GM19324 (cell line): Measurements from ENCODE around the gene COL4A1.

ENCODE experiments used
- ATAC-seq: cut with Tn5 transposase; IDR thresholded peaks from one replicate; pipeline ENCODE4 v1.9.1; 2021; ENCODE audit warnings: mild to moderate bottlenecking, moderate library complexity; ENCODE audit not compliant: unreplicated experiment, low FRiP score

COL4A1 gene

DNA sequence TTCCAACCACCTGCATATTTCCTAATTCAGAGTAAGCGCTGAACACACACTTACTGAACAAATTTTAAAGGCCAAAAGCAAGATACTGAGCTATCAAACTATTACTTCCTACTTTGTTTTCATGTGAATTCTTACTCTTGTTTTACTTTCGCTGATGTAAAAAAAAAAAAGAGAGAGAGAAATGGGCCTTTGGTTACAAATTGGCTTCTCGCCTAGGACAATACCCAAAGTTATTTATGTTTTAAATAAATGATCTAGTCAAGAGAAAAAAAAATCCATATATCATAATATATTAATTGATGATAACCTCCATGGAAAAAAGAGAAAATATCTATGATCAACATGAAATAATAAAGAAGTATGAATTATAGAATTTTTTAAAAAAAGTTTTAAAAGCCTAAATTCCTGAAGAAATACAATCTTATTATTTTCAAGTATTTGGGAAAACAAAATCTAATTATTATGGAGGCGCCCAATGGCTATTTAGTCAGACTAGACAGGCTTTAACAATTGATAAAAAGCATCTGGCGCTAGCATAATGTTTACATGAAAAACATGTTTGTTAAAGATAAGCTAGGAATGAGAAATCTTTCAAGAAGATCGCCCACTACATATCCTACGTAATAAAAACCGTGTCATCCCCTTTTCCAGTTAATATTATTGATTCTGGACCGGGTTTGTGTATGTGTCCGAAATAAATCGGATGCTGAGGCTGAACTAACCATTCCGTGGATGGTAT, 9.0 kb downstream of the COL4A1 start:
- no peak for ATAC-seq

DNA sequence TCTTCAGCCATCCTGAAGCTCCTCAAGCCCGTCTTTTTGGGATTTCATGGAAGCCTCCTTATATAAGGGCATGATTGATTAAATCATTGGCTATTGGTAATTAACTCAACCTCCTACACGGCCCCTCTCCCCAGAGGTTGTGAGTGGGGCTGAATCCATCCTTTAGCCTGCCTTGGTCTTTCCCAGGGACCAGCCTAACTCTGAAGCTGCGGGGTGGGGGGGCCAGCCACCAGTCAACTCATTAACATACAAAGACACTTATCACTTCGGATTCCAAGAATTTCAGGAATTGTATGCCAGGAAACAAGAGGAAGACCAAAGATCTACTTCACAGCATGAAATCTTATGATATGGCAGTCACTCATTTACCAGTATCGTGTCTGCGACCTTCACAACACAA, 9.9 kb downstream of the COL4A1 start:
- ATAC-seq, result no peak

DNA sequence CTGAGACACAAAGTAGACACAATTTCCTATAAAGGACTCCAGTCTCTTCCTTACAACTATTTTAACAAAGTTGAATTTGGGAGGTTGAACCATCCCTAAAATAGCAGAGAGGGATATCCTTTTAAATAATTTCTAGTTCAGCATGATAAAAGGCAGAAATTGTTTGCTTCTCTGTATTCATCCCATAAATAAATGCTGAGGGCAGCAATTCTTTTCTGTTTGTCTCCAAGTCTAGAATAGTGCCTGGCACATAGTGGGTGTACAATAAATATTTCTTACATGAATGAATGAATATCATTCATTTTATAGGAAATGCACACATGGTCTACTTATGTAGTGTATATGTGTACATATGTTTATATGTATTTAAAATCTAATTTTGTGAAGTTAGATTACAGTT, 12.3 kb downstream of the COL4A1 start:
- no peak for ATAC-seq

DNA sequence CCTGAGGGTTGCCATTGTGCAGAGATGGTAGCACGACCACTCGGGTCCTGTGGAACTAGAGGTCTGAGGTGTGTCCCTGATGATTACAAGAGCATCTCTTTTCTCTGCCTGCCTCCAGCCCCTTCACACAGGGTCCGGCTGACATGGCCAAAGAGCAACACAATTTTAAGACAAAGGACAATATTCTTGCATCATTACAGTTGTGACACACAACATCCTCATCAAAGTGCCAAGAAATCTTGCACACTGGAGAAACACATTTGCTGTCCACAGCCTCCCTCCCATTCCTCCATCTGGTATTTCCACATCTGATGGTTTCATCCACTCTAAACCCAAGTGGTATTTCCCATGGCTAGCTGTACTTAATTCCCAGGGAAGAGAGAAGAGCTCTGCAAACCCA, 12.8 kb downstream of the COL4A1 start:
- ATAC-seq, result no peak

DNA sequence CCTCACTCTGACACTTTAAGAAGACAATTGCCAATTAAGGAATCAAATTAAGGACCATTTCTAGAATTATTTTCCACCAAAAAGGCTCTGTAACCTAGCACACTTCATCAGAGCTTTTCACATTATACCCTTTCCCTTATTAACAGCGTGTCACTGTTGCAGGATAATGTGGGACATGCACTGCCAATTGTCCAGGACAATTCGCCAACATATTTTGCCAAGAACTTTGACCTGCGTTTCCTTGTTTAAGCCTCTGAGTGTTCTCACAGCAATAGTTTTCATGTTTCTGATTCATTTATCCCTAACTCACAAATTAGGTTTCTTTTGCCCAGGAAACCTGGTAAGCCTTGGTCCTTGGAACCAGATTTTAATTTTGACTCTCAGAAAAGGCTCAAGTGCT, 13.3 kb downstream of the COL4A1 start:
- ATAC-seq, result no peak

DNA sequence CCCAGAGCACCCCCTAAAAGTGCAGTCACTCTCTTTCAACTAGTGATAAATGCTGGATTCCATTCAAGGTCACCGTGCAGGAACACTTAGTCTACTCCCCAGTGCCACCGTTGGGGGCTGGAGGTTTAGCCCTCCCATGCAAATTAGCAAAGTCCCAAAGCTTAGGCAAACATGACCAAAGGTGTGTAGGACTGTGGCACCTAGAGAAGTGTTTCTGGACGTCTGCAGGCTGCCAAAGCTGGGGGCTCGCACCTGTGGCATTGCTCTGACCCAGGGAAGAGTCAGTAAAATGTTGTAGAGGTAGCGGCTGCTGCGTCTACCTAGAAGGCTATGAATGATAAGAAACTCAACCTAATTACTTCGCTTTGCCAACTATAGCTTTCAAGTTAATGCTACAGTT, 13.9 kb downstream of the COL4A1 start:
- no peak for ATAC-seq

DNA sequence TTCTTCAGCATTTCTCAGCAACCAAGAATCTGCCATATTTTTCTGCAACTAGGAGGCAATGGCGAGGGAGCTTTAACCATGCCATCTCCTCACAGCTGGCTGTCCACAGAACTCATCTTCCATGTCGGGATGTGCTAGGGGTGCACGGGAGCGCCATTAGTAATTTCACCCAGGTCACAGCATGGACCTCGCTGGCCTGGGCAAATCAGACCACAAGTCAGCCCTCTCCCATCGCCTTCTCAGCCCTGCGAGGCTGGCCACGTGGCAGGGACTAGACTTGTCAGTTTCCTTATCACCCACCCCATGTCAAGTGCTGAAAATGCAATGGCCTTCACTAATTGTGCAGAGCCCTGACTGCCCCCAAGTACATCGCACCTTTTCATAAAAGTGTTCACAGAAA, 15.7 kb downstream of the COL4A1 start:
- ATAC-seq, result no peak

DNA sequence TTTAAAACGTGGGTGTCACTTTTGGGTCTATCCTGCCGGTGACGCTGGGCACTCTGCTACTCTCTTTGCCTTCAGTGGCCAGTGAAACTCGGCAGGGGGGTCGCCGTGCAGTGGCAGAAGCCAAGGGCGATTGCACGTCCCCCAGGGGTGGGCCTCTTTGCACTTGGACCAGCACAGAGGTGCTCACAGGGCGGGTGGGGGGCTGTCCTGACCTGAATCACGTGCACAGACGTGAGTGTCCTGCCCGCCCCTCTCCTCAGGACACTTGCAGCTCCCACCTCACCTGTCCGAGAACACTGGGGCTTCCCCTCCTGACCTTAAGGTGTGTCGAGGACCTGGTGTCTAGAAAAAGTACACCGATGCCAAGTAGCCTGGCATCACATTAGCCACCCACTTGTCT, 16.1 kb downstream of the COL4A1 start:
- ATAC-seq, result no peak

DNA sequence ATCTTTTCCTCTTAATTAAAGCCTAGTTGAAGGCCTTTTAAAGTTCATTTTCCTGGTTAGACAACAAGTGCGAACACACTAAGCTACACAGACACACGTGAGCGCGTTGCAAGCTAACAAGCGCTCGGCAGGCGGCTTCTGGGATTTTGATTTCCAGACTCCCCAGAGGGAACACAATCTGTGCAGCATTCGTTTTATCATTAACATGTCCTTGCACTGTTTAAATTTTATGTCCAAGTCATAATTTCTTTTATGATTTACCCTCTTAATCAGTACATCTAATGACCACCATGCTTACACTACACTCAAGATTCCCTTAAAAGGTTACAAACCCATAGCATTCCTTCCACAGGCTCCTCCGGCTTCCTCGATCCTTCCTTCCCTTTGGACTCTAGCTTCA, 16.8 kb downstream of the COL4A1 start:
- no peak for ATAC-seq

DNA sequence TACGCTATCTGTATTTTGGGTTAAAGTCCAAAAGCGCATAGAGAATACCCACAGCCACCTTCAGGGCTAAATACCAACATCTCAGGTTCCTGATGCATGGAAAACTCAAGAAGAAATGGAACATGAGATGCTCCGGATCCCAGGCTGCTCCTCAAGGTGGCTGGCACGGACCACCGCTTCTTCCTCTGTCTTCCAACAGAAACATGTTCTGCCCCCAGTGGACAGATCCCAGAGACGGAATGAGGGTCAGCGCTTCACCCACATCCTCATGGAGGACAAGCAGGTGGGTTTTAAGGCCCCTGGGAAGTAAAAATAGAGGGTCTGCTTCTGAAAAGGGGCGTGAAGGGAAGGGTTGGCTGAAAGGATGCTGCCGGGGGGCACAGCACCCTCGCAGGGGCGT, 17.3 kb downstream of the COL4A1 start:
- no peak for ATAC-seq

DNA sequence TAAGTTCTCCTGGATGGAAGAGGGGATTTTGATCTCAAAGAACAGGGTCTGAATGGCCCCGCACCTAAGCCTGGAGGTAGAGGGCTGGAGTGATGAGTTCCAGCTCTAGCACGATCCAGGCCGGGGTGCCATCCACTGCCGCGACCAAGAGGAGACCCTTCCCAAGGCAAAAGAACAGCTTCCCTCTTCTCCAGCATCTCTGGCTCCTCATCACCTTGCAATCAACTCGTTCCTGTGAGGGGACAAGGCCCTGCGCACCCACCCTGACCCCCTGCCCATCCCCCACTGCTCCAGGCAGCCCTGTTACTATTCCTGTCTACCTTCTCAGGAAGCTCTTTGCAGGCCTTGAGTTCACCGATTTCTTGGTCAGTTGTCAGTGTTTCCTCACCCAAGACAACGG, 17.8 kb downstream of the COL4A1 start:
- ATAC-seq, result no peak

DNA sequence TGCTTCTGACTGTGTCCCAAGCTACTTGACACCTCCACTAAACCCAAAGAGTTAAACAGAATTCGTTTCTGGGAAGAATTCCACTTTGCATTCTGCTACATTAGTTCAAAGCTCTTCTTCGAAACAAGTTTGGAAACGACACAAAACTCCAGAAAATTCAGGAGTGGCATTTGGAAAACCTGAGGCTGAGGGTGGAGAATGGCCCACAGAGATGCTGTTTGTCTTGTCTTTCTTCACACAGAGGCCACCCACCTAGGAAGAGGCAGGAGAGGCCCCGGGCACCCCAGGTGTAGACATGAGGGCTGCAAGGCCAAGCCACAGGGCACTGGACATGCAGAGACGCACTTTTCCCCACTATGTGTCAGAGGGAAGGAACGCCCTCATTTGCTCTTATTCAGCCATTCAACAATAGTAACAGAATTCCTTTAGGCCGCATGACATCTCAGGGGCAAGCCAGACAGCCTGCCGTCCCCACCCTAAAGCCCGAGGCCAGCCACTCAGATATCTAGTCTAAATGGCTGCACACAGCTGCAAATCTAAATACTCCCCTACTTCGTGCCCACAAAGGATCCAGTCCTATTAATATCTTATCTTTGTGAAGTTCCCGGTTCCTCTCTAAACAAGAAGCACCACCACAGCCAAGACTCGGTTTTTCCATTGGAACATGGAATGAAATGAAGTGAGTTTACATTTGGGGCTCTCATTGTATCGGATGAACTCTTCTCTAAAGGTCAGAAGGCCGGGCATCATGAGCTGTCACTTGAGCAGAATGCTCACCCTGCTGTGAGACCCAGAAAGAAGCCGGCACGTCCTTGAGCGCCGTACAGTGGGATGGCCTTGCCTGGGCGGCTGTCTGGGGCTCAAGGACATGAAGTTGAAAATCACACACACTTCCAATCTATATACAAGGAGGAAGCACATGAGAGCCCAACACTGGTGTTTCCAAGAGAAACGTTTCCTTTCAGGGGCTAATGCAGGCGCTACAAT, 19.8 kb downstream of the COL4A1 start:
- no peak for ATAC-seq

DNA sequence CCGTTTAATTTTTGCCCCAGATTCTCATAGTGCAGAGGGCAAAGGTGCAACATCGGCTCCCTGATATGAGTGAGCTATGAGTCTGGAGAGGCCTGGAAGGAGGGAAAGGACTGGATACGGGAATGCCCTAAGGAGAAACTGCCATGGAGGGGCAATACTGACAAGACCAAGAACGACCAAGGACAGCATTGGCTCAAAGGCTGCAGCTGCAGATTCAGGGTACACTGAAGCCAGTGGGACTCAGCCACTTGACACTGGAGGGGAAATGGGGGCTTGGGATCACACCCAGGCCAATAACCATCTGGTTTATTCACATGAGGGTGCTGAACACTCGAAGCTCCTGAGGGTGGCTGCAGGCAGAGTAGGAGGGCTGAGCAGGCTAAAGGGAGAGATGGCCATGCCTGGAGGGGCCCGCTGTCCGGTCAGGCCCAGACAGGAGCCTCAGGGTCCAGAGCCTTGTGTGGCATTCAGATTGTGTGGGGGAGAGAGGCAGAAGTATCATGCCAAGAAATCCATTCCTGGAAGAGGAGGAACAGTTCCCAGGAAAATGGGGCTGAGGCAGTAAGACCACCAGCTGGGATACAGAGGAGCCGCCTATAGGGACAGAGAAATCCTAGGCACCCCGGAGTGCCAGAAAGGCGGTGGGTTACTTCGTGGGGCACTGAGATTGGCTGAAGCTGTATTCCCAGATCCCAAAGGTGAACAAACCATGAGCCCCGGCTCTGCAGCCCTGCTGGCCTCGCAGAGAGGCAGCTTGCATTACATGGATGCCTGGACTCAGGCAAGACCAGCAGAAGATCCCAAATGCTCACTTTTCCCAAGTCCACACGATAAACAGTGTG, 20.7 kb downstream of the COL4A1 start:
- no peak for ATAC-seq

DNA sequence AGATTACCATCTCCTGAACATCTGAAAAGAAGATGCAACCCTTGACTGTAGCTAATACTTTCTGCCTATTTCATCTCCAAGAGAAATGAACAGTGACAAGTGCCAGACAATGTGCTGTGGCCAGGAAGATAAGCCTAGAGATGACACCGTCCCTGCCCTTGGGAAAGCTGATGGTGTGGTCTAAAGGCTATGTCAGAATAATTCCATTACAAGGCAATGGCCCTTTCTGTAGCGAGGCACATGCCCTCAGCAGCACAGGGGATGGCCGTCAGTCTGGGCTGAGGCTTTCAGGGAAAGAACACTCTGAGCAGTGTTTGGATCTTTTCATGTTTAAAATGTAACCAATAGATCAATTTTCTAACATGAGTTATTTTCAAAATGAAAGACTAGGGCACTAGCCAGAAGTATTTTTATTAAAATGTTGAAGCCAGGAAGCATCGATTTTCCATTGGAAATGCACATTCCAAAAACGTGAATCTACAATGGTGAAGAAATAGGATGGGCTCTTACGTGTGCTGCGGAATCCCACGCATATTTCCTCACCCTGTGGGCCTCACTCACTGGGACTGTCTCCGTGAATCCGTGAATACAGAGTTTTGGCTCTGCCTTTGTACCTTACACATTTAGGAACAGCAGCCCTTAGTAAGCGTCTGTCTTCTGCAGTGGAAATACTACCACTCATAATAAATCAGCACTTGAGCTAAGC, 22.0 kb downstream of the COL4A1 start:
- no peak for ATAC-seq

DNA sequence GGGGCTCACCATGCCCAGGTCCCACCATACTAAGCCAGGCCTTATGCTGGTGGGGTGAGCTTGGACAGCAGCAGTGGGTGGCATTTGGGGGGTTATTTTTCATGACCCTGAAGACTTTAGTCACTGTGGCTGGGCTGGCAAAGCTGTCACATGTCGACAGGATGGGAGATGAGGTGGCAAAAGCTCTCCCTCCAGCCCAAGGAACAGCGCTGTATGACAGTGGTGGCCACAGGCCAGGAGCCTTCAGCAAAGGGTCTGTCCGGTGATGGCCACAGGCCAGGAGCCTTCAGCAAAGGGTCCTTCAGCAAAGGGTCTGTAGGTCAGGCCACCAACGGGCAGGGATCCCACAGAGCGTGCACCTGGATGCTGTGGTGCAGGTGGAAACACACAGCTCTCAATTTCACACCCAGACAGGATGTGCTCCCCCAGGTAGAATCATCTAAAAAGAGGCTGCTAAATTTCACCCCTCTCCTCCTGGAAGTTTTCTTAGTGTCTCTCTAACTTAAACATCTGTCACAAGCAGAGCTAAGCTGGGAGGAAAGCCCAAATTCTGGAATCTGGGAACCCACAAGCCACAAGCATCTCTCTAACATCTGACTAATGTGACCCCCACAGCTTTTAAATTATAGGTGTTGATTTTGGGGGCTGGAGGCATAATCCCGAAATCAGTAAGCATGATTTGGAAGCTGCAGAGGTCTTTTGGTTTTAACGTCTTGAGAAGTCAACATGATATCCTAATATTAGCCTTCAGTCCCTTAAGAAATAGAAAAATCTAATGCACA, 23.0 kb downstream of the COL4A1 start:
- ATAC-seq, result no peak

DNA sequence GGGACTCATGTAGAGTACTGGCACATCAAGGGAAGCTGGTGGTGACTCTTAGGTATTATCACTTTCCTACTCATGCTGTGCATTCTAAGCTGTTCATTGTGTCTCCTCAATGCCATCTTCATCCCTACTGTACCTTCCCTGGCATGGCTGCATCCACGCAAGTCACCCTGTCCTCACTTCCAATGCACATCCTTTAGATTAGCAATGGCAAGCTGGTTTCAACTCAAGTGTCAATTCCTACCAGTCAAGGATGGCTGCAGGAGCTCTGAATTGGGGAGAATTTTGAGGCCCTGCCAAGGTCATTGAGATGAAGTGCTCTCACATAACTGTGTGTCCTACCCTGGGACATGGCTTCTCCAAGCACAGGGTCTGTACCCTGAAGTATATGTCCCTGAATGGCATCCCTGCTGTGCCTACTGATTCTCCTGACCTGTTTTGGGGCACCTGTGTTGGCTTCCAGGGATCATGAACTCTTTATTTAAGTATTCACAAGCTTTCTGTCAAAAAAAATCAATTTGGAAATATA, 24.6 kb downstream of the COL4A1 start:
- no peak for ATAC-seq

DNA sequence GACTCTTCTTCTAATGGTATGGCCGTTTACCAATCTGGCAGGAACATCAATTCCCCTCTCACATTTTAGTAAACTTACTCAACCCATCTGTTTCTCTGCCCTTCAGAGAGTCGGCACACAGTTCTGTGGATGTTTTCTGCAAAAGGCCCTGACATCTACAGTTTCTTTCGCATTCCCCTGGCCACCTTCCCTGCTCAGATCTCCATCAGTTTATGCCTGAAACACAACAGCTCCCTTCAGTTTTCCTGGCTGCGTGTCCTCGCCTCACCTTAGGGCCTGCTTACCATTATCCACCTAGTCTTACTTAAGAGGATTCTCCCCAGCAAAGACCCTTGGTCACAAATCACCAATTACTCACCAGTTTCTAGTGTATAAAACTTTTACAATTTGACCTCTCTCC, 25.2 kb downstream of the COL4A1 start:
- ATAC-seq, result no peak

DNA sequence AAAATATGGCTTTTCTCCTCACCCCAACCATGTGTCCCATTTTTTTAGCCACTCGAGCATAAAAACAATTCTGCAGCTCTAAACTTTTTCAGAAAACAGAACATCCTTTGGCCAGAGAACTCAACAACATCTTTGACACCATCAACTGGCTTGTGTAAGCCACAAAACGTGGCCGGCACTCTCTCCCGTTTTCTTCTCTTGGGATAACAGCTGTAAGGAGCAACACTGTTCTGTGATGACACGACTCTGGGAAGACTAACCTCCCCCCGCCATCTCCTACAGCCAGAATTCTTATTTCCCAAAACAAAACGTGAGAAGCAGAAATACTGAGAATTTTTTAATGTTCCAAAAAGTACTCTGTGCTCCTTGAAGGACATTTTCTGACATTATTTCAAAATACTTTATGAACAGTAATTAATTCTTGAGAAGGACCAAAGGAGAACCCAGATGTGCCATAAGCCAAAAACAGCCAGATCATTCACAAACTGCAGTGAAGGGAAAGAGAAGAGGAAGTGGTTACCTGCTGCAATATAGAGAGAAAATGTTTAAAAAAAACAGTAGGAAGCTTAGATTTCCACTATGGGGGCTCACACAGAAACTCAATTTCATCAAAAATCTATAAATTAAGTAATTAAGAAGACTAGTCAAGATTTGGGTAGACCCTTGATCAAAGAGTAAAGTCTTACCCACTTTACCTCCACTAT, 25.8 kb downstream of the COL4A1 start:
- no peak for ATAC-seq
